Hippocampal formation (tissue), 2 donors: ENCODE data around the gene NPLOC4.

ENCODE experiments used
- DNase-seq, 2 donors: peaks; one replicate each; lab custom pipeline; 2025; lab: John Stamatoyannopoulos, UW

The NPLOC4 gene

GRCh38 chr17:81662002-81662401 lies 25.1 kb upstream of the NPLOC4 start:
- DNase-seq, result no peak

GRCh38 chr17:81660441-81660840 lies 23.5 kb upstream of the NPLOC4 start:
- no peak for DNase-seq

- no peak for DNase-seq
These were observed 22.1 kb upstream of the NPLOC4 start for GRCh38 chr17:81659038-81659437.

GRCh38 chr17:81656835-81657234 lies 19.9 kb upstream of the NPLOC4 start:
- no peak for DNase-seq

GRCh38 chr17:81656118-81656743 lies 19.3 kb upstream of the NPLOC4 start, which contains the start of gene PDE6G:
Gene PDE6G, minus strand, starts transcription at chr17:81656542. Its CDS starts 3,237 bp downstream, at chr17:81653305.
- DNase-seq, result no peak

- no peak for DNase-seq
These were observed 18.6 kb upstream of the NPLOC4 start for GRCh38 chr17:81655378-81656117.

GRCh38 chr17:81652906-81653771 lies 16.2 kb upstream of the NPLOC4 start:
- no peak for DNase-seq

GRCh38 chr17:81651692-81652091 lies 14.8 kb upstream of the NPLOC4 start:
- no peak for DNase-seq

GRCh38 chr17:81650951-81651350 lies 14.0 kb upstream of the NPLOC4 start:
- DNase-seq, result no peak

GRCh38 chr17:81648707-81649085 lies 11.8 kb upstream of the NPLOC4 start:
- no peak for DNase-seq

- no peak for DNase-seq
These were observed 11.2 kb upstream of the NPLOC4 start for GRCh38 chr17:81648013-81648706.

GRCh38 chr17:81647640-81648012 lies 10.7 kb upstream of the NPLOC4 start:
- no peak for DNase-seq

- no peak for DNase-seq
These were observed 10.1 kb upstream of the NPLOC4 start for GRCh38 chr17:81646869-81647600.

GRCh38 chr17:81644976-81645952 lies 8.4 kb upstream of the NPLOC4 start:
- no peak for DNase-seq

GRCh38 chr17:81644496-81644895 lies 7.6 kb upstream of the NPLOC4 start:
- no peak for DNase-seq

- DNase-seq, result no peak
These were observed 5.0 kb upstream of the NPLOC4 start for GRCh38 chr17:81641825-81642489.

- no peak for DNase-seq
These were observed 3.1 kb upstream of the NPLOC4 start for GRCh38 chr17:81640011-81640410.

GRCh38 chr17:81638683-81639082 lies 1.8 kb upstream of the NPLOC4 start:
- DNase-seq, result no peak

GRCh38 chr17:81635973-81636504 lies 873 bp downstream of the NPLOC4 start:
- no peak for DNase-seq
